Suprapubic skin (tissue), 4 donors: ENCODE results near the gene RPS6KA2. TPM values are rescaled to one million over a fixed set of nuclear protein-coding genes. Genes with fewer than 3 reads are reported as not detected.

Source experiments
- DNase-seq, 2 donors: peaks; one replicate each; pipeline ENCODE4 v3.0.0-alpha.2; 2019; ENCODE audit warnings: low spot score in 2 of 2
- H3K27ac ChIP-seq: fragments of 200-600 bp; sonication (generic); one replicate; pipeline ENCODE4 v1.5.1; 2019
- H3K27me3 ChIP-seq: fragments of 200-600 bp; sonication (generic); one replicate; pipeline ENCODE4 v1.5.1; 2019
- H3K36me3 ChIP-seq: fragments of 200-600 bp; sonication (generic); one replicate; pipeline ENCODE4 v1.5.1; 2019
- H3K4me1 ChIP-seq: fragments of 200-600 bp; sonication (generic); one replicate; pipeline ENCODE4 v1.5.1; 2019
- H3K4me3 ChIP-seq: fragments of 200-600 bp; sonication (generic); one replicate; pipeline ENCODE4 v1.5.1; 2019; ENCODE audit warnings: mild to moderate bottlenecking
- H3K9me3 ChIP-seq: fragments of 200-600 bp; sonication (generic); one replicate; pipeline ENCODE4 v1.5.1; 2019
- EP300 ChIP-seq: sonication (generic); formaldehyde crosslinking; IDR thresholded peaks from one replicate; pipeline ENCODE4 v1.6.1; 2017; ENCODE audit warnings: antibody characterized with exemption
- POLR2A ChIP-seq, 2 donors: fragments of 450-650 bp; IDR thresholded peaks; one replicate each; pipeline ENCODE4 v1.6.1; 2017; ENCODE audit warnings: antibody characterized with exemption in 2 of 2, mild to moderate bottlenecking in 2 of 2, moderate library complexity in 2 of 2
- POLR2AphosphoS5 ChIP-seq, 3 donors: sonication (generic); formaldehyde crosslinking; IDR thresholded peaks; one replicate each; pipeline ENCODE4 v1.6.1; 2017; ENCODE audit warnings: antibody characterized with exemption in 3 of 3
- WGBS: methylation state at CpG from one replicate; pipeline ENCODE4 v1.1.5; 2018; 5-methylcytosine and 5-hydroxymethylcytosine counted together
- total RNA-seq, 4 donors: library from RNA; depleted of rRNA; stranded (reverse); fragments of >200 nt; gene quantifications; one replicate each; pipeline ENCODE4 v1.1.0, GENCODE V29; 2016
- TF ChIP-seq, protein P1 (sequence below), 2 donors: fragments of 200-600 bp in 1 of 2; fragments of 450-650 bp in 1 of 2; sonication (generic) in 1 of 2; IDR thresholded peaks; one replicate each; pipeline ENCODE4 v1.5.1; 2016 to 2019; ENCODE audit warnings: antibody characterized with exemption in 2 of 2, mild to moderate bottlenecking in 1 of 2, moderate library complexity in 1 of 2

The RPS6KA2 gene
- total RNA-seq, 4 donors from 2014 or later = 24.2 to 38.5 (median 32.3) TPM

DNA sequence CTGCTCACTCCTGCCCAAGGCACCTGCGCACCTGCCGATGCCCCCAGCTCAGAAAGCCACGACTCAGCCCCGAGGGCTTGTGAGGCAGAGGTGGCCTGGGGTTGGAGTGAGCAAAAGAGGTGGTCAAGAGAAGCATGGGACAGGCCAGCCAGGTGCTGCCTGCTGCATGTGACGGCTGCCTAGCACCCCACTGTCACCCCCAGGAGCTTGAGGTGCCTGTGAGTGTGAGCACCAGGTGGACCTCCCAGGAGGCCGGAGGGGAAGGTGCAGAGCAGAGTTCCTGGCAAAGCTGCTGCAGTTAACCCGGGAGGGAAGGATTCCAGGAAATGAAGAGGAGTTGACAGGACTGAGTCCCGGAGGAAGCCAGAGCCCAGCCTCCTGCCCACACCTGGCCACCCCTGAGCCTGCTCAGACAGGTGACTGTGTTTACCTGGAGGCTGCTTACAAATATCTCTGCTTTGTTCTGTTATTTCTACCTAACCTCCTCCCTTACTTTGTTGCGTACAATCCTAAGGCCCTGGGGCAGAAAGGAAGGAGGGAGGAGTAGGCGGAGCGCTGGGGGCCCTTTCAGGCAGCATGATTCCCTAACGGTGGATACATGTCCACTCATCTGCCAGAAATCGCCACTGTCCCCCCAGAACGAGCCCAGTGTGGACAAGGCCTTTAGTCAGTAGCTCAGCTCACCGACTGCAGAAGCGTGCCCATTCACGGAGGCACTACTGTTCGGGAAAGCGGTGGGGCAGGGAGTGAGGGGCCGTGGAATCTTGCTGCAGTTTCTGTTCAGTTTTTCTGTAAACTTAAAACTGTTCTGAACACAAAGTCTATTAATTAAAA, 156.8 kb downstream of the RPS6KA2 start:
- no peaks in the 10 kb centered on the region for H3K4me1 ChIP-seq
- no peak for DNase-seq

DNA sequence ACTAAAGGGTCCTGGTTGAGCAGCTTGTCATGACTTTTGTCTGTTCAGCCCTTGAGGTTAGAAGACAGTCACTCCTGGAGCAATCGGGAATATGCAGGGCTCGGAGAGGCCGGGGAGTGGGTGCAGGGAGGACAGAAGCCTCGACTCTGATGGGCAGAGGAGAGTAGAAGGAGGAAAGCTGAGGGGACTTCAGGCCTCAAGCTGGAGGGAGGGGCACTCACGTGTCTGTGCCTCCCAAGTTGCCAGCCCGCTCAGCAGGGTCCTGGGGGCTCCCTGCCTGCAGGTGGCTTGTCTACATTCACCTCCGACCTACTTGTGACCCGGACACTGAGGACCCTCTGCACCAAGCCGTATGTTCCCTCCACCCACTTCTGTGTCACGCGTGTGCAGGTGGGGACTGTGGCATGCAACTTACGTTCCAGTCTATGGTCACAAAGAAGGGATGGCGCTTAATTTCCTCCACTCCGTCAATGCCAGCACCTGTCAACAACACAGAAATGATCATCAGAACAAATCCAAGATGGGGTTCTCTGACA, 157.6 kb downstream of the RPS6KA2 start:
- Histone ChIP-seq H3K4me1 (no peaks in the 10 kb centered on the region), H3K4me3 (no peak overlapping the region), H3K36me3 (peaks cover 16% of the 10 kb centered on the region), H3K27me3 (no peaks in the 10 kb centered on the region), H3K9me3 (no peaks in the 10 kb centered on the region), H3K27ac (no peak overlapping the region)
- 81% methylated on average over 9 of the region's 14 CpGs for WGBS
- no peak for DNase-seq
- TF ChIP-seq POLR2AphosphoS5 (IDR thresholded peaks at IDR 0.05) (no peak), POLR2A (IDR thresholded peaks at IDR 0.05) (no peak), EP300 (no peak)
- TF ChIP-seq, protein P1, sequence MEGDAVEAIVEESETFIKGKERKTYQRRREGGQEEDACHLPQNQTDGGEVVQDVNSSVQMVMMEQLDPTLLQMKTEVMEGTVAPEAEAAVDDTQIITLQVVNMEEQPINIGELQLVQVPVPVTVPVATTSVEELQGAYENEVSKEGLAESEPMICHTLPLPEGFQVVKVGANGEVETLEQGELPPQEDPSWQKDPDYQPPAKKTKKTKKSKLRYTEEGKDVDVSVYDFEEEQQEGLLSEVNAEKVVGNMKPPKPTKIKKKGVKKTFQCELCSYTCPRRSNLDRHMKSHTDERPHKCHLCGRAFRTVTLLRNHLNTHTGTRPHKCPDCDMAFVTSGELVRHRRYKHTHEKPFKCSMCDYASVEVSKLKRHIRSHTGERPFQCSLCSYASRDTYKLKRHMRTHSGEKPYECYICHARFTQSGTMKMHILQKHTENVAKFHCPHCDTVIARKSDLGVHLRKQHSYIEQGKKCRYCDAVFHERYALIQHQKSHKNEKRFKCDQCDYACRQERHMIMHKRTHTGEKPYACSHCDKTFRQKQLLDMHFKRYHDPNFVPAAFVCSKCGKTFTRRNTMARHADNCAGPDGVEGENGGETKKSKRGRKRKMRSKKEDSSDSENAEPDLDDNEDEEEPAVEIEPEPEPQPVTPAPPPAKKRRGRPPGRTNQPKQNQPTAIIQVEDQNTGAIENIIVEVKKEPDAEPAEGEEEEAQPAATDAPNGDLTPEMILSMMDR (IDR thresholded peaks at IDR 0.05) = no peak

More for the DNA sequence above, 156.8 kb downstream of the RPS6KA2 start:
- Histone ChIP-seq H3K9me3 (no peaks in the 10 kb centered on the region), H3K27me3 (no peaks in the 10 kb centered on the region), H3K27ac (no peak overlapping the region), H3K4me3 (no peak overlapping the region), H3K36me3 (peaks cover 16% of the 10 kb centered on the region)
- 52% methylated on average over 20 of the region's 20 CpGs for WGBS
- TF ChIP-seq POLR2AphosphoS5 (IDR thresholded peaks at IDR 0.05) = no peak
- no peak for TF ChIP-seq EP300
- TF ChIP-seq POLR2A (IDR thresholded peaks at IDR 0.05) = no peak
- TF ChIP-seq, protein P1 (IDR thresholded peaks at IDR 0.05) = no peak

DNA sequence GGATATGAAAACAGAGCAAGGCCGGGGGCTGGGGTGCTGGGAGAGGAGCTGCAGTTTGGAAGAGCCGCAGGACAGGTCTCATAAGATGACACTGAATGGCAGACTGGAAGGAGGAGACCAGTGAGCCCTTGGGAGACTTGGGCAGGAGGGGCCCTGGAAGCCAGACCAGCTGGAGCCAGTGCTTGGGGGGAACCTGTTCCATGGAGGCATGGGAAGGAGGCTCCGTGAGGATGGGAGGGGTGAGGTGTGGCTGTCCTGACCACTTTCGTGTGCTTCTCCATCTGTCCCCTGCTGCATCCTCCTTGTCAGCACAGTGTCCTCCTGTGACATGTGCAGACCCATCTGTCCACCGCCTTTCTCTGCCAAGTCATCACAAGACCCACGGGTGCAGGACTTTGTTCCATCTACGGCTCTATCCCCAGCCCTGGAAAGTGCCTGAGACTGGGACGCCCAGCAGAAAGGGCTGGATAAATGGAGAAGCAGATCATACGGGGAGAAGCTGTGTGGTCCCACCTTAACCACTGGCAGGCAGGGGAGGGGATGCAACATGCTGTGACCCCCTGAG, 159.5 kb downstream of the RPS6KA2 start:
- no peak for DNase-seq
- H3K4me3 ChIP-seq = no peak overlapping the region
- WGBS = 95% methylated on average over 9 of the region's 9 CpGs
- no peaks in the 10 kb centered on the region for H3K9me3 ChIP-seq
- TF ChIP-seq EP300 = no peak
- no peak for TF ChIP-seq POLR2AphosphoS5 (IDR thresholded peaks at IDR 0.05)
- no peak for TF ChIP-seq POLR2A (IDR thresholded peaks at IDR 0.05)
- TF ChIP-seq, protein P1 (IDR thresholded peaks at IDR 0.05) = no peak
- H3K36me3 ChIP-seq = peaks cover 24% of the 10 kb centered on the region
- H3K4me1 ChIP-seq = no peaks in the 10 kb centered on the region
- no peaks in the 10 kb centered on the region for H3K27me3 ChIP-seq
- no peak overlapping the region for H3K27ac ChIP-seq

DNA sequence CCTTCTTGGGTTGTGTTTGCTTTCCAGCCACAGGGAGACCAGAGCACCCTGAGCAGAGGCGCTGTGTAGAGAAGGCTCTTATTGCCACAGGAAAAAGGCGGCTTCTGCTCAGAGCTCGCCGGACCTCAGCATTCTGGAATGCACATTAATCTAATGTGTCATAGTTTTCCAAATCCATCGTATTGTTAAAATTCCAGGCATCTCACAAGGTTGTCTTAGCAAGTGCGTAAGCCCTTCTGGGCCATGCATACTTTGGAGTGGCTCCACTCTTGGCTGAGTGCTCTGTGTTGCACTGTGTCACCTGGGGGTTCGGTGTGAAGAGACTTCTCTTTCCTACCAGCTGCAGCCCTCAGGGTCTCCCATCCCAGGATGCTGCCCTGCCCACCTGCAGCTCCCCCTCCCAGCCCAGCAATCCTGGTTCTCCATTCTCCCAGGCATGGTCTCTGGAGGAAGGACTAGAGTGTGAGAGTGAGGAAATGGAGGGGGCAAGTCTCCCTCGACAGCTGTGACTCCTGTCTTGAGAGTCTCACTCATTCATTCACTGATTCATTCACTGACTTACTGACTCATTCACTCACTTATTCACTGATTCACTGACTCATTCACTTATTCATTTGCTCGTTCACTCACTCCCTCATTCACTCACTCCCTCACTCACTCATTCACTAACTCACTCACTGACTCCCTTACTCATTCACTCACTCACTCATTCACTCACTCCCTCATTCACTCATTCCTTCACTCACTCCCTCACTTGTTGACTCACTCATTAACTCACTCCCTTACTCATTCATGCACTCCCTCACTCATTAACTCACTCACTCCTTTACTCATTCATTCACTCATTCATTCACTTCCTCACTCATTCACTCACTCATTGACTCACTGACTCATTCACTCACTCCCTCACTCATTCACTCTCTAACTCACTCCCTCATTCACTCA, 160.6 kb downstream of the RPS6KA2 start:
- no peak for DNase-seq
- no peak for TF ChIP-seq POLR2AphosphoS5 (IDR thresholded peaks at IDR 0.05)
- TF ChIP-seq POLR2A (IDR thresholded peaks at IDR 0.05) = no peak
- no peak for TF ChIP-seq EP300
- TF ChIP-seq, protein P1 (IDR thresholded peaks at IDR 0.05) = no peak
- H3K27ac ChIP-seq = no peak overlapping the region
- H3K4me3 ChIP-seq = no peak overlapping the region
- H3K4me1 ChIP-seq = no peaks in the 10 kb centered on the region
- no peaks in the 10 kb centered on the region for H3K9me3 ChIP-seq
- no peaks in the 10 kb centered on the region for H3K27me3 ChIP-seq
- H3K36me3 ChIP-seq = peaks cover 29% of the 10 kb centered on the region
- 66% methylated on average over 8 of the region's 9 CpGs for WGBS
